Upper lobe of right lung (tissue), 1 donor: ENCODE results near the gene AGPAT3. TPM values are rescaled to one million over a fixed set of nuclear protein-coding genes. Genes with fewer than 3 reads are reported as not detected.
A peak's percentile ranks its signal among the peaks of the same experiment; 100 is the strongest.

Experiments
- ATAC-seq: fragments of 200-7000 bp; cut with Tn5 transposase; one replicate; pipeline ENCODE4 v1.9.1; 2020; ENCODE audit warnings: mild to moderate bottlenecking, moderate library complexity
- DNase-seq: peaks from one replicate; pipeline ENCODE4 v3.0.0-alpha.2; 2020
- H3K27ac ChIP-seq: fragments of 200-600 bp; one replicate; pipeline ENCODE4 v1.8.0; 2022
- H3K27me3 ChIP-seq: fragments of 200-600 bp; one replicate; pipeline ENCODE4 v1.8.0; 2022; ENCODE audit warnings: mild to moderate bottlenecking
- H3K36me3 ChIP-seq: fragments of 200-600 bp; one replicate; pipeline ENCODE4 v1.8.0; 2022
- H3K4me1 ChIP-seq: fragments of 200-600 bp; one replicate; pipeline ENCODE4 v1.8.0; 2022
- H3K4me3 ChIP-seq: fragments of 200-600 bp; one replicate; pipeline ENCODE4 v1.8.0; 2022; ENCODE audit warnings: mild to moderate bottlenecking
- H3K9me3 ChIP-seq: fragments of 200-600 bp; one replicate; pipeline ENCODE4 v1.8.0; 2022
- CTCF ChIP-seq: fragments of 200-600 bp; IDR thresholded peaks from one replicate; pipeline ENCODE4 v1.8.0; 2022; ENCODE audit warnings: antibody characterized with exemption
- intact Hi-C: fragments of 100-400 bp; cut with DNase I; formaldehyde crosslinking; loops from one replicate; pipeline ENCODE4 v1.11.0; 2022
- total RNA-seq: library from RNA; stranded (reverse); fragmentation: NEBNext Ultra II Directional; extraction: Animal tissue kit (Norgen Biotek cat#: 25700); gene quantifications from one replicate; pipeline ENCODE4 v1.2.1, GENCODE V29; 2021
- donor health status: DM: no; HTN: yes; CAD: no; lungs with severe emphysema.

The AGPAT3 gene
- total RNA-seq, 1 donor from 2014 or later, result 86.0 TPM

GRCh38 chr21:43937051-43937832, 72.2 kb downstream of the AGPAT3 start:
- DNase-seq, result no peak
- TF ChIP-seq CTCF, result no peak

GRCh38 chr21:43937891-43938309, 72.9 kb downstream of the AGPAT3 start:
- ATAC-seq (no peak), DNase-seq (no peak)
- H3K9me3 ChIP-seq, result no peaks in the 10 kb centered on the region
- H3K27ac ChIP-seq, result no peak overlapping the region
- intact Hi-C loops, result no loop called here
- peaks cover 30% of the 10 kb centered on the region for H3K4me1 ChIP-seq
- TF ChIP-seq CTCF, result no peak
- H3K36me3 ChIP-seq, result no peaks in the 10 kb centered on the region
- no peak overlapping the region for H3K4me3 ChIP-seq
- no peaks in the 10 kb centered on the region for H3K27me3 ChIP-seq

More at GRCh38 chr21:43937051-43937832, 72.2 kb downstream of the AGPAT3 start:
- peak overlapping the region; percentile 51 for H3K27ac ChIP-seq
- H3K9me3 ChIP-seq, result no peaks in the 10 kb centered on the region
- ATAC-seq, result no peak
- no peaks in the 10 kb centered on the region for H3K36me3 ChIP-seq
- peaks cover 30% of the 10 kb centered on the region for H3K4me1 ChIP-seq
- intact Hi-C loops, result no loop called here
- H3K27me3 ChIP-seq, result no peaks in the 10 kb centered on the region
- no peak overlapping the region for H3K4me3 ChIP-seq

- ATAC-seq, result peak; percentile 95
- H3K4me3 ChIP-seq, result peak overlapping the region; percentile 28
- H3K9me3 ChIP-seq, result no peaks in the 10 kb centered on the region
Observed at GRCh38 chr21:43938751-43939442, 73.9 kb downstream of the AGPAT3 start.

GRCh38 chr21:43939443-43940328, 74.7 kb downstream of the AGPAT3 start:
- no peaks in the 10 kb centered on the region for H3K27me3 ChIP-seq
- TF ChIP-seq CTCF, result peak; percentile 4
- peaks cover 30% of the 10 kb centered on the region for H3K4me1 ChIP-seq
- no peak overlapping the region for H3K27ac ChIP-seq
- intact Hi-C loops, result no loop called here
- no peaks in the 10 kb centered on the region for H3K36me3 ChIP-seq
- ATAC-seq, result no peak
- no peak for DNase-seq
- no peak overlapping the region for H3K4me3 ChIP-seq
- no peaks in the 10 kb centered on the region for H3K9me3 ChIP-seq

More at GRCh38 chr21:43938751-43939442, 73.9 kb downstream of the AGPAT3 start:
- Histone ChIP-seq H3K27me3 (no peaks in the 10 kb centered on the region), H3K4me1 (peaks cover 30% of the 10 kb centered on the region), H3K36me3 (no peaks in the 10 kb centered on the region), H3K27ac (no peak overlapping the region)
- peak; percentile 91 for DNase-seq
- TF ChIP-seq CTCF, result peak; percentile 90
- intact Hi-C loops, result no loop called here

GRCh38 chr21:43940329-43941050, 75.5 kb downstream of the AGPAT3 start:
- Histone ChIP-seq H3K27me3 (no peaks in the 10 kb centered on the region), H3K27ac (no peak overlapping the region), H3K4me1 (peaks cover 26% of the 10 kb centered on the region), H3K36me3 (no peaks in the 10 kb centered on the region), H3K4me3 (no peak overlapping the region), H3K9me3 (no peaks in the 10 kb centered on the region)
- no peak for DNase-seq
- intact Hi-C loops, result no loop called here
- no peak for TF ChIP-seq CTCF
- no peak for ATAC-seq
